HG03066 (cell line): Measurements from ENCODE around the gene ADAM11.

Experiments used
- ATAC-seq: cut with Tn5 transposase; IDR thresholded peaks from one replicate; pipeline ENCODE4 v1.9.1; 2021; ENCODE audit warnings: low read depth; ENCODE audit not compliant: unreplicated experiment

Gene ADAM11

DNA sequence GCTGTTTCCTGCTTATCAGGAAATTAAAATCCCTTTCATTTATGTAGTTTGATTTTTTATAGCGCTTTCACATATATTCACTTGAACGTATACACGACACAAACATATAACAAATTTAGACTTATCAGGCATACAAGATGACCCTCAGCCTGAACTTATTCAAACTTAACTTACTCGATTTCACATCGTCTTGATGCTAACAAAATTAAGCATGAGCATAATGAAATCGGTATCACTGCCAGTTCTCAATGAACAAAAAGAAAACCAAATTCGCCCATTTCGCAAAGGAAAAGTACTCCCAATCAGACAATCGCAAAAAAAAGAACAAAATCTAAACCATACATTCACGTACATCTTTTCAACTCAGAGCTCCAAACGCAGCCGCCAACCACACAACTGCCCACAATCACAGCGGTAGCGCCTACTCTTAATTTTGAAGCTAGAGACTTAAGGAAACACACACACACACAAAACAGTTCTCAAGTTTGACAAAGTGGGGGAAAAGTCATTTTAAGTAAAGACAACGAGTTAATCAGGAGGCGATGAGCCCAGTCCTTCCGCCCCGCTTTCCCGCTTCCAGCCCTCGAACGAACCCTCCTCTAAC is 70.2 kb downstream of the ADAM11 start:
- no peak for ATAC-seq

DNA sequence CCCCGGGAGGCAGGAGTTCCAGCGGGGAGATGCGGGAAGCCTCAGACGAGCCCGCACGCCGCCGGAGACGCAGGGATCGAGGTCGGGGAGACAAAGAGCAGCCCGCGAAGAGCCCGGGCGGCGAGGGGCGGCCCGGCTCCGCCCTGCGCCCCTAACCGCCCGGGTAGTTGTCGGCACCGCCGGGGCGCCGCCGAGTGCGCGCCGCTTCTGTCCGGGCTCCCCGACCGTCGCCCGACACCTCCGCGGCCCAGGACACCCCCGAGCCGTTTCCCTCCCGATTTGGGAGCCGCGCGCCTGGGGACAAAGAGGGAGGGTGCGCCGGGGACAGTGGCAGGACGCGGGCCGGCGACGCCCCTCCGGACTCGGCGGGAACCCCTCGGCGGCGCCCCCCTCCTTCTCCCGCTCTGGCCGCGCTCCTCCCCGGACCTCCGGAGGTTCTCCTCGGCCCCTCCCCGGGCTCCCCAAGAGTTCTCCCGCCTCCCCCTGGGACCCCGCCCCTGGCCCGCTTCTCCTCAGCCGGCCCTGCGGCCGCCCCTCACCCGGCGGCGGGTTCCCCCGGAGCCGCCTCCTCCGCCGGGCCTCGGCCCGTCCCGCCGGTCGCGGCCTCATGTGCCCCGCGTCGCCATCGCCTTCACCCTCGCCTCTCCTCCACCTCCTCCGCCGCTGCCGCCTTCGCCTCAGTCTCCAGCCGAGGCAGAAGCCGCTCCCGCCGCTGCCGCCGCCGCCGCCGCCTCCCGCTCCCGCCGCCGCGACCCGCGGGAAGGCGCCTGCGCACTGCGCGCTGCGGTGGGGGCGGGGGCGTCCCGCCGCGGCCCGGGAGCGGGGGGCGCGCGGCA is 71.0 kb downstream of the ADAM11 start, which contains the start of gene GJC1:
TSS of gene GJC1 (minus strand) at position 765 of the 836 bp plus-strand sequence. CDS start 24,470 bp downstream, outside the sequence.
- ATAC-seq, result no peak

DNA sequence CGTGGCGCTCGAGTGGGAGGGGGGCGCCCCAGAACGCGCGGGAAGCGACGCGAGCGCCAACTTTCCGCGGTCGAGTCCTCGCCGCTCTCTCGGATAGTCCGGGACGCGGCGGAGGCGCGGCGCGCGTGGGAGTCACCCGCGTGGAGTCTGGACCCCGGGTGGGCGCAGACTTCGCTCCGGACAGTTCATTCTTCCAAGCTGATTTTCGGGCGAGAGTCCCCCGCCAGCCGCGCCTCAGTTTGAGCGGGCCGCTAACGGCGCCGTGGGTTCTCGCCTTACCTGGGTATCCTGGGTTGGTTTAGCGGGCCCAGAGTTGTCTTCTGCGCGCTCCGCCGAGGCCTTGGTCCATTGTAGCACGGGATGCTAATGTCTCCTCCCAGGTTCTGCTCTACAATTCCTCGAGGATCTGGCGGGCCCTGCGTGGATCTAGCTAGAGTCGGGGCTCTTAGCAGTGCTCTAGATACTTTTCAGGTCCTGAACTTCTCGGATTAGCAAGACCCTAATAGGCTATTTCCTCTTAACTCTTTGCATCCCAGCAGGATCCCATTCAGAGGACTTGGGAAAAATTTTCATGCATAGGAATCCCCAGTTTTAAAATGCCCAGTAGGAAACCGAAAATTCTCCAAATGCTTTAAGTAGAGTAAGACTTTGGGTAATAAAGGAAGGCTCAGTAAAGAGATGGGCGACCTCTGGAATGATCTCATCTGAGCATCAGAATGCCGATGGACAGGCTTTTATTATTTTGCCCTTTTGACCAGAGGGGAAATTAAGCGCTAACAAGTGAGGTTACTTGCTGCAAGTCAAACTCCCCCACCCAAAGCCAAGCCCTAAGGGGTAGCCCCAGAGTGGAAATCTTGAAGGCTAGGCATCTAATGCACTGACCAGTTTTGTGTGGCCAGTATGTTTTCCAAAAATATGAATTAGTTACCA is 71.8 kb downstream of the ADAM11 start:
- no peak for ATAC-seq

DNA sequence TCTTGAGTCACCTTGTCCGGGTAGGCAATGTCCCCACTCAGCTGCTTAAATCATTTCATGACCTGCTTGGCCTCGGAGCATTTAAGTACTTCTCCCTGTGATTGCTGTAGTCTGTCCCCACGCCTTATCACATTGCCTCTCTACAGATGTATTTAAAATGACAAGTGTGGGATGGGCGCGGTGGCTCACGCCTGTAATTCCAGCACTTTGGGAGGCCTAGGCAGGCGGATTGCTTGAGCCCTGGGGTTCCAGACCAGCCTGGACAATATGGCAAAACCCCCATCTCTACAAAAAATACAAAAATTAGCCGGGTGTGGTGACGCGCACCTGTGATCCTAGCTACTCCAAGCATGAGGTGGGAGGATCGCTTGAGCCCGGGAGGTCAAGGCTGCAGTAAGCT is 72.6 kb downstream of the ADAM11 start:
- no peak for ATAC-seq
